Measurements from ENCODE around the gene FCGR3B.
"Not testable (repeated sequence)": the region's sequence is repeated elsewhere in the genome, so short reads cannot be mapped to it uniquely, and the experiment has no call there.

FCGR3B gene

DNA sequence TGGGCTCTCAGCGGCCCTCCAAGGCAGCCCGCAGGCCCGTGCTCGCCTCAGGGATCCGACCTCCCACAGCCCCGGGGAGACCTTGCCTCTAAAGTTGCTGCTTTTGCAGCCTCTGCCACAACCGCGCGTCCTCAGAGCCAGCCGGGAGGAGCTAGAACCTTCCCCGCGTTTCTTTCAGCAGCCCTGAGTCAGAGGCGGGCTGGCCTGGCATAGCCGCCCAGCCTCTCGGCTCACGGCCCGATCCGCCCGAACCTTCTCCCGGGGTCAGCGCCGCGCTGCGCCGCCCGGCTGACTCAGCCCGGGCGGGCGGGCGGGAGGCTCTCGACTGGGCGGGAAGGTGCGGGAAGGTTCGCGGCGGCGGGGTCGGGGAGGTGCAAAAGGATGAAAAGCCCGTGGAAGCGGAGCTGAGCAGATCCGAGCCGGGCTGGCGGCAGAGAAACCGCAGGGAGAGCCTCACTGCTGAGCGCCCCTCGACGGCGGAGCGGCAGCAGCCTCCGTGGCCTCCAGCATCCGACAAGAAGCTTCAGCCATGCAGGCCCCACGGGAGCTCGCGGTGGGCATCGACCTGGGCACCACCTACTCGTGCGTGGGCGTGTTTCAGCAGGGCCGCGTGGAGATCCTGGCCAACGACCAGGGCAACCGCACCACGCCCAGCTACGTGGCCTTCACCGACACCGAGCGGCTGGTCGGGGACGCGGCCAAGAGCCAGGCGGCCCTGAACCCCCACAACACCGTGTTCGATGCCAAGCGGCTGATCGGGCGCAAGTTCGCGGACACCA is 25.0 kb downstream of the FCGR3B start:
- not testable (repeated sequence) for DNase-seq (ENCODE audit: low read depth in 2 of 2)

- not testable (repeated sequence) for DNase-seq (ENCODE audit: low read depth in 2 of 2)
Measured at GRCh38 chr1:161605024-161605423, 26.0 kb downstream of the FCGR3B start.

GRCh38 chr1:161597077-161597476 is 33.9 kb downstream of the FCGR3B start:
- DNase-seq (ENCODE audit: low read depth in 2 of 2) = not testable (repeated sequence)

- not testable (repeated sequence) for DNase-seq (ENCODE audit: low read depth in 2 of 2)
Measured at GRCh38 chr1:161595583-161595982, 35.4 kb downstream of the FCGR3B start.

GRCh38 chr1:161595173-161595572 is 35.8 kb downstream of the FCGR3B start:
- not testable (repeated sequence) for DNase-seq (ENCODE audit: low read depth in 2 of 2)

DNA sequence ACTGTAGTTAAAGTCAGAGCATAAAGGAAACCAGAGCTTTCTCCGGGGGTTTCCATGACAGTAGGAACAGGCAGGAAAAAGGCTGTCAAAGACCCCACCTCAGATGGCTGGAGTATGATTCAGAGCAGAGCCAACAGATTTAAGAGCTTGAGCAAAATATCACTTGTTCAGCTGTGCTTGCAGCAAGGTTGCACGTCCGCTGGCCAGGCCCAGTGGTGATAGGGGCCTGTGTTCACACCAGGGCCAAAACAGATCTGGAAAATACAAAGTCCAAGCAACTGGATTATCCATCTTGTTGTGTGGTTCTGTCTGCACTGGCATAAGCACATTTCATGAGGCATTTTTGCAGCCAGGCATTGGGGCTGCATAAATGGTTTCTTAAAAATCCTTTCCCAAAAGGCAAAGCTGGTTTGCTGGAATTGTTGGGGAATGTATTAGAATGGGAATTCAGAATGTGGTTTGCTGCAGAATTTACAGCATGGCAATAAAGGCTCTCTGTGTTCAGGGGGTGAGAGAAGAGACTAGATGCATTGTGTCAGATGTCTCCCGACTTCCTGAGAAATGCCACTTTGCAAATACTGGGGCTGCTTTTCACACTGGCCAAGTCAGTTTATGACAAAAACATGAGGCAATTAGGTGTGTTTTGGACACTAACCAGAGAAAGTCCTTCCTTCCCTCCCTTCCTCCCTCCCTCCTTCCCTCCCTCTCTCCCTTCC is 36.5 kb downstream of the FCGR3B start:
- not testable (repeated sequence) for DNase-seq (ENCODE audit: low read depth in 2 of 2)

GRCh38 chr1:161593092-161593755 is 37.8 kb downstream of the FCGR3B start:
- not testable (repeated sequence) for DNase-seq (ENCODE audit: low read depth in 2 of 2)

DNA sequence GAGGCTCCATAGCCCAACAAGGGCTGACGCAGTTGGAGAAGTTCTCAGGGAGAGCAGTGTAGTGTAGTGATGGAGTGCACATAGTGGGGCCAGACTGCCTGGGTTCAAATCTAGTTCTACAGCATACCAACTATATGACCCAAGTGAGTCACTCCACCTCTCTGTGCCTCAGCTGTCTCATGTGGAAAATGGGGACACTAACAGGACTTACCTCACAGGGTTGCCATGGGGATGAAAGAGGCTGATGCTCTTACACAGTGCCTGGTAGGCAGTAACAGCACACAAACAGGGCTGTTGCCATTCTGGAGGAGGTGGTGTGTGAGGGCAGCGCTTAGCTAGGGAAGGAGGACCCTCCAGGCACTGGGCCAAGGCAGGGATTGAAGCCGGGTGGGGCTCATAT is 38.4 kb downstream of the FCGR3B start:
- DNase-seq (ENCODE audit: low read depth in 2 of 2) = not testable (repeated sequence)

- not testable (repeated sequence) for DNase-seq (ENCODE audit: low read depth in 2 of 2)
Measured at GRCh38 chr1:161589920-161590319, 41.1 kb downstream of the FCGR3B start.

DNA sequence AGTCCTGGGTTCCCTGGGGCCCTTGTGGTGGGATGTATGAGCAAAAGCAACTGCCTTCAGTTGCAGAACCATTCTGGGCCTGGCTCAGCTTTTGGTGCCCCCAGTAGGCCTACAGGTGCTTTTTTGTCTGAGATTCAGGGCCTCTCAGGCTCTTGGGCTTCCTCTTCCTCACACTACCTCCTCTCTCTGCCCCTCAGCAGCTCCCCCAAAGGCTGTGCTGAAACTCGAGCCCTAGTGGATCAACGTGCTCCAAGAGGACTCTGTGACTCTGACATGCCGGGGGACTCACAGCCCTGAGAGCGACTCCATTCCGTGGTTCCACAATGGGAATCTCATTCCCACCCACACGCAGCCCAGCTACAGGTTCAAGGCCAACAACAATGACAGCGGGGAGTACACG is 41.6 kb downstream of the FCGR3B start:
- DNase-seq (ENCODE audit: low read depth in 2 of 2) = not testable (repeated sequence)

DNA sequence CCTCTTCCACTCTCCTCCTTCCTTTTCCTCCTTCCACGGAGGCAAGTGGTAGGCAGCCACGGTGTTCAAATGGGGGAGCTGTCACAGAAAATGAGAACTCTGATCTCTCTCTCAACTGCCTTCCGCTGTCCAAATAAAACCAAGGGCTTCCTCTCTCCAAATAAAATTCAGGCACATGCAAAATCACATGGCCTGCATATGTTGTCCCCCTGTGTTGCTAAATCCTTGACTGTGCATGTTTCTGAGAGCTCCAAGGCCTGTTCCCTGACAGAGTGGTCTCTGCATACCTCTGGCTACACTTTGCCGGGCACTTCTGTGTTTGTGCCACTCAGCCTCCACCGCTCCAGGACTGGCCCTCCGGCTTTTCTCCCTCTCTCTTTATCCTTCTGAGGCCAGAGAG is 42.4 kb downstream of the FCGR3B start:
- not testable (repeated sequence) for DNase-seq (ENCODE audit: low read depth in 2 of 2)

DNA sequence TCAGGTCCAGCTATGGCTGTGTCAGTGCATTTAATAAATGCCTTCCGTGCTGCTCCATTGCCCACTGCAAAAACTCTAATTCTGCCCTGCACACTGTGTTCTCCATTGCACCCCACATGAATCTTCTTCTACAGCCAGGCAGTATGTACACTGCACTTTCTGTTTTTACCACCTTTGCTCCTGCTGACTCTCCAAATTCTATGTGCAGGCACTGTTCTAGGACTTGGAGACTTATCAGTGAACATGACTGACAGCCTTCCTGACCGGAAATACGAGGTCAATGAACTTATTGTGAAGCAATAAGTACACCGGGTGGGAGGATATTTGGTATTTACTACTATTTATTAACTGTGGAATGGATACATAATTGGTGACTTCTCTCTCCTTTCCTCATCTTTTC is 48.1 kb downstream of the FCGR3B start:
- not testable (repeated sequence) for DNase-seq (ENCODE audit: low read depth in 2 of 2)

DNA sequence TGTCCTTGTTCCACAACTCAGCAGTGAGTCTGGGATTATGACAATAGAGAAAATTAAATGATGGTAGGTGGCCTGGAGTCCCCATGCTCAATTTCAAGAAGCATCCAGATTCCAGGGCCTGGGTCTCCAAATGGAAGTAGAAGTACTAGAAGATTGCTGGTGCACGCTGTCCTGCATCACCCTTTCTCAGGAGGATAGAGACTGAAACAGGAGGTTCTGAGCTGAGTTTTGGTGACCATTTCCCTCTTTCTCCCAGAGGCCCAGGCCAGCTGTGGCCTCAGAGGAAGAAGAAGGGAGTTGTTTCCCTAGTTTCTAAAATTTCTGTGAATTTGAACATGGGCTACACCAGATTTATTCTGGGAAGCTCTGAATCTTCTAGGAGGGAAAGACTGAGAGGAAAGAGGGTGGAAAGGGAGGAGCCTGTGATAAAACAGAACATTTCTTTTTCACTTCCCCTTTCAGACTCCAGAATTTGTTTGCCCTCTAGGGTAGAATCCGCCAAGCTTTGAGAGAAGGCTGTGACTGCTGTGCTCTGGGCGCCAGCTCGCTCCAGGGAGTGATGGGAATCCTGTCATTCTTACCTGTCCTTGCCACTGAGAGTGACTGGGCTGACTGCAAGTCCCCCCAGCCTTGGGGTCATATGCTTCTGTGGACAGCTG is 50.0 kb downstream of the FCGR3B start:
- DNase-seq (ENCODE audit: low read depth in 2 of 2) = not testable (repeated sequence)

DNA sequence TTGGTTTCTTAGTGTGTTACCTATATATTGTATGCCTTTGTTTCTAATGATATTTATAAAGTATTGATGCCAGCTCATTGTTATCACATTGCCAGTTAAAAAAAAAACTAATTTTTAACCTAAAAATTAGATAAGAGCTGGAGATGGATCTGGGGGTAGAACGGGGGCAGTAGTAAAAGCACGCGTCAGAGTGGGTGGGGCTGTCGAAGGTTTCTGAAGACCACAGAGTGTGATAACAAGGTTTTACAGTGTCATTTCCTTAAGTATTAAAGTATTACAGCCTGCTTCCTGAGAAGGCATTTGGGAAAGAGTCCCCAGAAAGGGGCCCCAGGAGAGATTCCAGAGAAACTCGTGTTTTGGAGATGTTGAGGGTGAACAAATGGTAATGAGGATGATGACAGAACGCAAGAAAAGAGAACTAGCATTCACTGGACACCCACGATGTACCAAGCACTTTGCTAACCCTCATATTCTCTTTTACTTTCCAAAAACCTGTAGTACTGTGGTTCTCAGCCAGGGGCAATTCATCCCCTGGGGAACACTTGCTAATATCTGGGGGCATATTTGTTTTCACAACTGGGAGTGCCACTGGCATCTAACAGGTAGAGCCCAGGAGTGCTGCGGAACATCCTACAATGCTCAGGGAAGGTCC is 51.0 kb downstream of the FCGR3B start:
- DNase-seq (ENCODE audit: low read depth in 2 of 2) = not testable (repeated sequence)

DNA sequence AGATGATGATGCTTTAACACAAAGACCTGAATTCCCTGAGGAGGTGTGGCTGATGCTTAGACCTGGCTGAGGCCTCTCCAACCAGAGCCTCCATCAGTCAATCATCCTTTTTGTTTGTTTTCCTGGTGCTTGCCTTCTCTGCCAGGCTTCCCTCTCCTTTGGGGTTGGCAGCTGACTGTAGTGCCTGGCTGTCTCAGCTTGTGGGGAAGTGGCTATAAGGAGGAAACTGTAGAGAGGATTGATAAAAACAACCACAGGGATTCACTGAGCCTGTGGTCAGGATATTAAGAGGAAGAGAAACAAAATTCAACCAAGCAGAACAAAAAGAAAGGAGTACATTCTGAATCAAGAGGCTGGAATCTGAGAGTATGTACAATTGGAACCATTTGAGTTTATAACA is 54.3 kb downstream of the FCGR3B start:
- DNase-seq (ENCODE audit: low read depth in 2 of 2) = not testable (repeated sequence)

Data from stimulated activated CD8-positive, alpha-beta memory T cell treated with anti-CD3 and anti-CD28 coated beads, Interleukin-2, amount 100 ng/mL, for 48 hours (primary cell).